DMS153 (cell line): ENCODE data around the gene SLC44A2.

Source experiments
- DNase-seq: peaks from one replicate; lab custom pipeline; 2025; lab: John Stamatoyannopoulos, UW

The SLC44A2 gene

GRCh38 chr19:10682397-10683063 lies 57.2 kb downstream of the SLC44A2 start:
- no peak for DNase-seq

- no peak for DNase-seq
Observed at GRCh38 chr19:10683064-10683426, 57.7 kb downstream of the SLC44A2 start.

- DNase-seq, result no peak
Observed at GRCh38 chr19:10683582-10683981, 58.2 kb downstream of the SLC44A2 start.

- DNase-seq, result no peak
Observed at GRCh38 chr19:10685210-10685609, 59.9 kb downstream of the SLC44A2 start.

- no peak for DNase-seq
Observed at GRCh38 chr19:10686193-10686592, 60.8 kb downstream of the SLC44A2 start.

- DNase-seq, result no peak
Observed at GRCh38 chr19:10686661-10687517, 61.5 kb downstream of the SLC44A2 start.

GRCh38 chr19:10687518-10688288 lies 62.4 kb downstream of the SLC44A2 start:
- DNase-seq, result no peak

GRCh38 chr19:10688545-10689280 lies 63.4 kb downstream of the SLC44A2 start:
- no peak for DNase-seq

- no peak for DNase-seq
Observed at GRCh38 chr19:10690341-10690781, 65.0 kb downstream of the SLC44A2 start.

- DNase-seq, result no peak
Observed at GRCh38 chr19:10691178-10691881, 66.0 kb downstream of the SLC44A2 start.

GRCh38 chr19:10691883-10692282 lies 66.5 kb downstream of the SLC44A2 start:
- no peak for DNase-seq

GRCh38 chr19:10692673-10693264 lies 67.4 kb downstream of the SLC44A2 start:
- no peak for DNase-seq
